K562 (cell line): Measurements from ENCODE around the gene CTRL. TPM values are rescaled to one million over a fixed set of nuclear protein-coding genes. Genes with fewer than 3 reads are reported as not detected.

Source experiments
- AFF1 ChIP-seq, 2 experiments: fragments of 450-650 bp; IDR thresholded peaks; 2 replicates each; pipeline ENCODE4 v1.6.1; 2018; ENCODE audit warnings: mild to moderate bottlenecking in 2 of 2, low read depth in 1 of 2; ENCODE audit not compliant: partially characterized antibody in 2 of 2
- ARID1B ChIP-seq: fragments of 450-650 bp; IDR thresholded peaks from 2 replicates; pipeline ENCODE4 v1.6.1; 2016; ENCODE audit warnings: antibody characterized with exemption, mild to moderate bottlenecking, inconsistent platforms
- ATF2 ChIP-seq: sonication (generic); formaldehyde crosslinking; IDR thresholded peaks from 2 replicates; pipeline ENCODE4 v1.8.1; 2022; ENCODE audit warnings: missing genetic modification reagents
- CBFA2T2 ChIP-seq: fragments of 450-650 bp; conservative IDR thresholded peaks from 2 replicates; pipeline ENCODE4 v1.6.1; 2017; ENCODE audit warnings: mild to moderate bottlenecking
- DDX20 ChIP-seq: fragments of 450-650 bp; IDR thresholded peaks from 2 replicates; pipeline ENCODE4 v1.6.1; 2016; ENCODE audit warnings: missing genetic modification characterization, low read depth, mild to moderate bottlenecking, missing compliant biosample characterization, moderate library complexity
- EGR1 ChIP-seq: fragments of 450-650 bp; conservative IDR thresholded peaks from 2 replicates; pipeline ENCODE4 v1.6.1; 2017; ENCODE audit warnings: mild to moderate bottlenecking
- EP300 ChIP-seq: IDR thresholded peaks from 2 replicates; pipeline ENCODE4 v1.6.1; 2012; ENCODE audit warnings: low read length, improper control_type of control experiment
- FOXM1 ChIP-seq, 2 experiments: fragments of 450-650 bp in 1 of 2; sonication (generic) in 1 of 2; formaldehyde crosslinking in 1 of 2; IDR thresholded peaks; 2 replicates each; pipeline versions ENCODE4 v1.6.1 to v1.9.0; 2017 to 2022; ENCODE audit warnings: low read depth in 2 of 2, mild to moderate bottlenecking in 2 of 2, missing genetic modification reagents in 1 of 2, moderate library complexity in 1 of 2
- HNRNPLL ChIP-seq: fragments of 200-400 bp; formaldehyde crosslinking; IDR thresholded peaks from 2 replicates; pipeline ENCODE4 v1.6.1; 2017; ENCODE audit warnings: low read length, low read depth, mild to moderate bottlenecking; ENCODE audit not compliant: poor library complexity, severe bottlenecking
- MCM2 ChIP-seq: fragments of 450-650 bp; IDR thresholded peaks from 2 replicates; pipeline ENCODE4 v1.6.1; 2017; ENCODE audit warnings: low read depth, mild to moderate bottlenecking
- MTA3 ChIP-seq: fragments of 450-650 bp; formaldehyde crosslinking; IDR thresholded peaks from 2 replicates; pipeline ENCODE4 v1.6.1; 2017; ENCODE audit warnings: mild to moderate bottlenecking, borderline replicate concordance
- MXI1 ChIP-seq: IDR thresholded peaks from 2 replicates; pipeline ENCODE4 v1.6.1; 2011; ENCODE audit warnings: low read depth, mild to moderate bottlenecking, improper control_type of control experiment, low read length
- NFATC3 ChIP-seq: fragments of 450-650 bp; IDR thresholded peaks from 2 replicates; pipeline ENCODE4 v1.6.1; 2017; ENCODE audit warnings: mild to moderate bottlenecking
- NUFIP1 ChIP-seq: fragments of 450-650 bp; IDR thresholded peaks from 2 replicates; pipeline ENCODE4 v1.6.1; 2018; ENCODE audit not compliant: partially characterized antibody
- PML ChIP-seq: IDR thresholded peaks from 2 replicates; pipeline ENCODE4 v1.6.1; 2012; ENCODE audit warnings: low read length, inconsistent platforms
- RBM34 ChIP-seq: fragments of 200-400 bp; formaldehyde crosslinking; IDR thresholded peaks from 2 replicates; pipeline ENCODE4 v1.6.1; 2018; ENCODE audit warnings: low read length, borderline replicate concordance; ENCODE audit not compliant: insufficient read depth
- SFPQ ChIP-seq: fragments of 200-400 bp; formaldehyde crosslinking; IDR thresholded peaks from 2 replicates; pipeline ENCODE4 v1.6.1; 2017; ENCODE audit warnings: mild to moderate bottlenecking, low read depth, low read length, moderate library complexity
- TRIM28 ChIP-seq: fragments of 450-650 bp; IDR thresholded peaks from 2 replicates; pipeline ENCODE4 v1.6.1; 2017
- USF1 ChIP-seq: sonication (generic); formaldehyde crosslinking; IDR thresholded peaks from 2 replicates; pipeline ENCODE4 v1.9.0; 2022; ENCODE audit warnings: mild to moderate bottlenecking, missing genetic modification reagents
- ZNF77 ChIP-seq: fragments of 250-450 bp; sonication (Bioruptor Pico); IDR thresholded peaks from 2 replicates; pipeline ENCODE4 v1.5.0; 2020
- polyA plus RNA-seq, 8 experiments: library from polyadenylated mRNA; depleted of rRNA in 4 of 8; stranded (reverse) in 5 of 8; unstranded in 3 of 8; fragments of >200 nt; fragmentation: Nextera tagmentation in 2 of 8; fragmentation: Illumina TruSeq in 1 of 8; extraction: Ambion mirVana in 2 of 8; extraction: Trizol in 1 of 8; gene quantifications; 2 replicates each; pipeline versions ENCODE4 v1.2.1 to v1.2.3, GENCODE V29; 2011 to 2014; ENCODE audit warnings: inconsistent platforms in 1 of 8, missing spikeins in 1 of 8
- total RNA-seq, 7 experiments: library from RNA; depleted of rRNA in 6 of 7; stranded (reverse); fragments of >200 nt in 6 of 7; fragmentation: Illumina TruSeq in 2 of 7; extraction: Trizol in 2 of 7; gene quantifications; 2 replicates each; pipeline versions ENCODE4 v1.2.1 to v1.2.3, GENCODE V29; 2011 to 2021; ENCODE audit warnings: low replicate concordance in 1 of 7

CTRL gene
- total and polyA plus RNA-seq, 9 of the 15 experiments (the other 6 are each of a cell fraction or from before 2014, with no cell fraction given) = 1.4 to 5.6 (median 2.5) TPM

- peak; percentile 71 for TF ChIP-seq EGR1
- no peak for TF ChIP-seq TRIM28
- peak; percentile 8 for TF ChIP-seq HNRNPLL
- no peak for TF ChIP-seq FOXM1 (IDR thresholded peaks at IDR 0.05; ENCODE audit: low read depth)
- TF ChIP-seq FOXM1 (CRISPR knock-in tag; IDR thresholded peaks at IDR 0.05; ENCODE audit: low read depth) = no peak
- no peak; the same call in 1 of the 2 replicates for TF ChIP-seq ARID1B
- no peak for TF ChIP-seq SFPQ
- TF ChIP-seq ZNF77 = no peak
- no peak for TF ChIP-seq AFF1 (IDR thresholded peaks at IDR 0.05; ENCODE audit: low read depth in 1 of 2, partially characterized antibody in 2 of 2)
- TF ChIP-seq CBFA2T2 = no peak
- TF ChIP-seq ATF2 (CRISPR knock-in tag) = no peak
- TF ChIP-seq EP300 = no peak
- TF ChIP-seq NFATC3 = no peak
- TF ChIP-seq MXI1 = no peak
- no peak for TF ChIP-seq NUFIP1
- peak; percentile 2; the same call in 1 of the 2 replicates for TF ChIP-seq PML
- TF ChIP-seq MCM2 = no peak
- no peak for TF ChIP-seq USF1
- TF ChIP-seq RBM34 = no peak
- no peak for TF ChIP-seq MTA3
- TF ChIP-seq DDX20 (tag) = no peak
Observed at GRCh38 chr16:67936124-67936879, 4.6 kb upstream of the CTRL start, which contains the start of gene PSMB10 (continued).
